Progenitor cell of endocrine pancreas (in vitro differentiated cells): ENCODE measurements around the gene EXOC8. TPM values are rescaled to one million over a fixed set of nuclear protein-coding genes. Genes with fewer than 3 reads are reported as not detected.

Experiments
- DNase-seq: peaks from one replicate; pipeline ENCODE4 v3.0.0; 2021; ENCODE audit warnings: low spot score; ENCODE audit not compliant: unreplicated experiment
- H3K27ac Mint-ChIP-seq: 2 replicates; pipeline ENCODE4 v1.8.0; 2021; ENCODE audit warnings: mild to moderate bottlenecking, moderate library complexity, mixed read lengths
- H3K27me3 Mint-ChIP-seq: 2 replicates; pipeline ENCODE4 v1.8.0; 2021; ENCODE audit warnings: mixed read lengths
- H3K36me3 Mint-ChIP-seq: 2 replicates; pipeline ENCODE4 v1.8.0; 2022; ENCODE audit warnings: mixed read lengths; ENCODE audit not compliant: insufficient read depth
- H3K4me1 Mint-ChIP-seq: 2 replicates; pipeline ENCODE4 v1.8.0; 2021; ENCODE audit warnings: low read depth, mixed read lengths
- H3K4me3 Mint-ChIP-seq: 2 replicates; pipeline ENCODE4 v1.8.0; 2021; ENCODE audit warnings: low read depth, mild to moderate bottlenecking, moderate library complexity, mixed read lengths
- H3K9me3 Mint-ChIP-seq: 2 replicates; pipeline ENCODE4 v1.8.0; 2021; ENCODE audit warnings: low read depth, mixed read lengths
- CTCF ChIP-seq: fragments of 200-600 bp; sonication (generic); IDR thresholded peaks from one replicate; pipeline ENCODE4 v1.5.0; 2021; ENCODE audit warnings: antibody characterized with exemption, mild to moderate bottlenecking; ENCODE audit not compliant: unreplicated experiment
- total RNA-seq: library from RNA; stranded (reverse); gene quantifications from 2 replicates; pipeline ENCODE4 v1.2.1, GENCODE V29; 2021

EXOC8 gene
- total RNA-seq, 1 donor from 2014 or later, result 9.6 TPM

- no peak for TF ChIP-seq CTCF
- no peak overlapping the region for H3K27ac Mint-ChIP-seq
- DNase-seq, result no peak
- H3K4me3 Mint-ChIP-seq, result no peak overlapping the region
- no peaks in the 10 kb centered on the region for H3K9me3 Mint-ChIP-seq
- peaks cover 7% of the 10 kb centered on the region for H3K4me1 Mint-ChIP-seq
- H3K36me3 Mint-ChIP-seq, result no peaks in the 10 kb centered on the region
- no peaks in the 10 kb centered on the region for H3K27me3 Mint-ChIP-seq
Observed at GRCh38 chr1:231383159-231383860, 45.7 kb upstream of the EXOC8 start.

GRCh38 chr1:231382426-231382825 is 44.8 kb upstream of the EXOC8 start:
- no peaks in the 10 kb centered on the region for H3K9me3 Mint-ChIP-seq
- TF ChIP-seq CTCF, result no peak
- H3K27ac Mint-ChIP-seq, result no peak overlapping the region
- peaks cover 3% of the 10 kb centered on the region for H3K4me1 Mint-ChIP-seq
- H3K36me3 Mint-ChIP-seq, result no peaks in the 10 kb centered on the region
- no peaks in the 10 kb centered on the region for H3K27me3 Mint-ChIP-seq
- DNase-seq, result no peak
- H3K4me3 Mint-ChIP-seq, result no peak overlapping the region

- no peaks in the 10 kb centered on the region for H3K36me3 Mint-ChIP-seq
Observed at GRCh38 chr1:231381729-231382128, 44.1 kb upstream of the EXOC8 start.

GRCh38 chr1:231376875-231377549 is 39.4 kb upstream of the EXOC8 start:
- TF ChIP-seq CTCF, result no peak
- Mint-ChIP-seq H3K27ac (peak overlapping the region; percentile 62), H3K4me1 (no peaks in the 10 kb centered on the region), H3K9me3 (no peaks in the 10 kb centered on the region), H3K27me3 (no peaks in the 10 kb centered on the region), H3K4me3 (no peak overlapping the region), H3K36me3 (no peaks in the 10 kb centered on the region)
- DNase-seq, result no peak

More at GRCh38 chr1:231381729-231382128, 44.1 kb upstream of the EXOC8 start:
- no peak overlapping the region for H3K4me3 Mint-ChIP-seq
- DNase-seq, result no peak
- peaks cover 3% of the 10 kb centered on the region for H3K4me1 Mint-ChIP-seq
- TF ChIP-seq CTCF, result no peak
- H3K9me3 Mint-ChIP-seq, result no peaks in the 10 kb centered on the region
- H3K27ac Mint-ChIP-seq, result no peak overlapping the region
- H3K27me3 Mint-ChIP-seq, result no peaks in the 10 kb centered on the region

- TF ChIP-seq CTCF, result no peak
- DNase-seq, result no peak
- Mint-ChIP-seq H3K27ac (no peak overlapping the region), H3K27me3 (no peaks in the 10 kb centered on the region), H3K4me3 (no peak overlapping the region), H3K9me3 (no peaks in the 10 kb centered on the region), H3K36me3 (no peaks in the 10 kb centered on the region), H3K4me1 (no peaks in the 10 kb centered on the region)
Observed at GRCh38 chr1:231376101-231376500, 38.4 kb upstream of the EXOC8 start.
